Hematopoietic multipotent progenitor cell treated with erythropoietin and hydrocortisone succinate and interleukin-3 and kit ligand, for 4 days (in vitro differentiated cells): ENCODE results near the gene PIAS3.

Experiments
- DNase-seq: peaks from one replicate; pipeline ENCODE4 v3.0.0-alpha.2; 2015

PIAS3 gene

GRCh38 chr1:145858901-145859490 lies at the start of gene PIAS3:
TSS of gene PIAS3 (minus strand) at chr1:145859081. CDS start at chr1:145858990, 91 bp downstream.
- peak; percentile 98 for DNase-seq

- DNase-seq = no peak
Observed at GRCh38 chr1:145908653-145909052, 49.8 kb upstream of the PIAS3 start.

- DNase-seq = no peak
Observed at GRCh38 chr1:145906954-145907753, 48.3 kb upstream of the PIAS3 start.

GRCh38 chr1:145901312-145902021 lies 42.6 kb upstream of the PIAS3 start:
- DNase-seq = no peak

GRCh38 chr1:145898756-145899155 lies 39.9 kb upstream of the PIAS3 start:
- no peak for DNase-seq

GRCh38 chr1:145897969-145898368 lies 39.1 kb upstream of the PIAS3 start:
- DNase-seq = no peak

GRCh38 chr1:145895471-145895870 lies 36.6 kb upstream of the PIAS3 start:
- no peak for DNase-seq

- DNase-seq = no peak
Observed at GRCh38 chr1:145893306-145894055, 34.6 kb upstream of the PIAS3 start.

- DNase-seq = peak; percentile 90
Observed at GRCh38 chr1:145892486-145893087, 33.7 kb upstream of the PIAS3 start.

- DNase-seq = peak; percentile 82
Observed at GRCh38 chr1:145891587-145892485, 33.0 kb upstream of the PIAS3 start.

- DNase-seq = no peak
Observed at GRCh38 chr1:145891143-145891542, 32.3 kb upstream of the PIAS3 start.

GRCh38 chr1:145889722-145890121 lies 30.8 kb upstream of the PIAS3 start:
- no peak for DNase-seq

GRCh38 chr1:145887631-145888030 lies 28.8 kb upstream of the PIAS3 start:
- no peak for DNase-seq

GRCh38 chr1:145886816-145887215 lies 27.9 kb upstream of the PIAS3 start:
- DNase-seq = no peak

- peak; percentile 34 for DNase-seq
Observed at GRCh38 chr1:145886390-145886789, 27.5 kb upstream of the PIAS3 start.

GRCh38 chr1:145885738-145886287 lies 26.9 kb upstream of the PIAS3 start, which contains the start of gene ANKRD35:
TSS of gene ANKRD35 (minus strand) at chr1:145885866. CDS start at chr1:145885758, 108 bp downstream.
- peak; percentile 93 for DNase-seq

GRCh38 chr1:145884675-145885074 lies 25.8 kb upstream of the PIAS3 start:
- no peak for DNase-seq

GRCh38 chr1:145879775-145880174 lies 20.9 kb upstream of the PIAS3 start:
- DNase-seq = peak; percentile 69

- DNase-seq = no peak
Observed at GRCh38 chr1:145878724-145879123, 19.8 kb upstream of the PIAS3 start.

- peak; percentile 18 for DNase-seq
Observed at GRCh38 chr1:145877923-145878486, 19.1 kb upstream of the PIAS3 start.

GRCh38 chr1:145874646-145875045 lies 15.8 kb upstream of the PIAS3 start:
- DNase-seq = no peak
